ENCODE measurements around the gene PURA. TPM values are rescaled to one million over a fixed set of nuclear protein-coding genes. Genes with fewer than 3 reads are reported as not detected.

PURA gene
- total RNA-seq, 4 donors from 2014 or later = 7.4 to 34.6 (median 18.8) TPM

GRCh38 chr5:140133514-140134167 lies 19.7 kb downstream of the PURA start:
- DNase-seq = no peak
- Histone ChIP-seq H3K9me3 (no peaks in the 10 kb centered on the region), H3K36me3 (no peaks in the 10 kb centered on the region), H3K4me3 (no peak overlapping the region), H3K4me1 (peaks cover 0 to 10% (median 0%) of the 10 kb centered on the region in 4 donors), H3K27ac (no peak overlapping the region), H3K27me3 (no peaks in the 10 kb centered on the region)
- TF ChIP-seq EP300 (IDR thresholded peaks at IDR 0.05; ENCODE audit: low read depth) (no peak), CTCF (IDR thresholded peaks at IDR 0.05) (no peak), POLR2AphosphoS5 (IDR thresholded peaks at IDR 0.05) (no peak), POLR2A (IDR thresholded peaks at IDR 0.05) (no peak)
- intact Hi-C loops (cut with DNase I; ENCODE audit: low total_unique reads) = no loop called here
- WGBS, 2 donors (ENCODE audit: low coverage in 1 of 2) = 93% methylated on average over 4 of the region's 4 CpGs; no CpG with 5 or more reads in 1 of the 2 donors
- in situ Hi-C loops (cut with MboI; ENCODE audit: low pct_ligation_motif_present in 1 of 4, low pct_unique_long_range_greater_than_20kb in 1 of 4, low sequenced_read_pairs in 3 of 4) = no loop called here

GRCh38 chr5:140134277-140134935 lies 20.5 kb downstream of the PURA start:
- Histone ChIP-seq H3K4me1 (peaks cover 0 to 10% (median 0%) of the 10 kb centered on the region in 4 donors), H3K9me3 (no peaks in the 10 kb centered on the region), H3K27me3 (no peaks in the 10 kb centered on the region), H3K27ac (no peak overlapping the region), H3K4me3 (no peak overlapping the region), H3K36me3 (no peaks in the 10 kb centered on the region)
- no peak for DNase-seq
- WGBS, 2 donors (ENCODE audit: low coverage in 1 of 2) = 93 to 95% methylated on average over 2 of the region's 2 CpGs
- in situ Hi-C loops (cut with MboI; ENCODE audit: low pct_ligation_motif_present in 1 of 4, low pct_unique_long_range_greater_than_20kb in 1 of 4, low sequenced_read_pairs in 3 of 4) (no loop called here), intact Hi-C loops (cut with DNase I; ENCODE audit: low total_unique reads) (no loop called here)
- TF ChIP-seq POLR2AphosphoS5 (IDR thresholded peaks at IDR 0.05) = no peak
- TF ChIP-seq EP300 (IDR thresholded peaks at IDR 0.05; ENCODE audit: low read depth) = no peak
- TF ChIP-seq CTCF (IDR thresholded peaks at IDR 0.05) = no peak
- no peak for TF ChIP-seq POLR2A (IDR thresholded peaks at IDR 0.05)

- TF ChIP-seq CTCF (IDR thresholded peaks at IDR 0.05) = no peak
- TF ChIP-seq POLR2AphosphoS5 (IDR thresholded peaks at IDR 0.05) = no peak
- TF ChIP-seq EP300 (IDR thresholded peaks at IDR 0.05; ENCODE audit: low read depth) = no peak
- TF ChIP-seq POLR2A (IDR thresholded peaks at IDR 0.05) = no peak
- Histone ChIP-seq H3K9me3 (no peaks in the 10 kb centered on the region), H3K4me3 (no peak overlapping the region), H3K4me1 (peaks cover 0 to 10% (median 0%) of the 10 kb centered on the region in 4 donors), H3K36me3 (no peaks in the 10 kb centered on the region), H3K27ac (no peak overlapping the region), H3K27me3 (no peaks in the 10 kb centered on the region)
- no peak for DNase-seq
- in situ Hi-C loops (cut with MboI; ENCODE audit: low pct_ligation_motif_present in 1 of 4, low pct_unique_long_range_greater_than_20kb in 1 of 4, low sequenced_read_pairs in 3 of 4) = no loop called here
- intact Hi-C loops (cut with DNase I; ENCODE audit: low total_unique reads) = no loop called here
These were observed 21.2 kb downstream of the PURA start for GRCh38 chr5:140135127-140135526.

GRCh38 chr5:140136624-140137023 lies 22.7 kb downstream of the PURA start:
- WGBS, 2 donors (ENCODE audit: low coverage in 1 of 2) = 80% methylated on average over 1 of the region's 1 CpG; no CpG with 5 or more reads in 1 of the 2 donors
- Histone ChIP-seq H3K36me3 (no peaks in the 10 kb centered on the region), H3K27ac (no peak overlapping the region), H3K4me1 (peaks cover 0 to 19% (median 1%) of the 10 kb centered on the region in 4 donors), H3K27me3 (no peaks in the 10 kb centered on the region), H3K4me3 (no peak overlapping the region), H3K9me3 (no peaks in the 10 kb centered on the region)
- in situ Hi-C loops (cut with MboI; ENCODE audit: low pct_ligation_motif_present in 1 of 4, low pct_unique_long_range_greater_than_20kb in 1 of 4, low sequenced_read_pairs in 3 of 4) = no loop called here
- TF ChIP-seq CTCF (IDR thresholded peaks at IDR 0.05) (no peak), POLR2AphosphoS5 (IDR thresholded peaks at IDR 0.05) (no peak), EP300 (IDR thresholded peaks at IDR 0.05; ENCODE audit: low read depth) (no peak), POLR2A (IDR thresholded peaks at IDR 0.05) (no peak)
- intact Hi-C loops (cut with DNase I; ENCODE audit: low total_unique reads) = no loop called here
- no peak for DNase-seq

Data from transverse colon (tissue), 4 donors.